Measurements from ENCODE around the gene NBAS. TPM values are rescaled to one million over a fixed set of nuclear protein-coding genes. Genes with fewer than 3 reads are reported as not detected.

Gene NBAS
- total and polyA plus RNA-seq, 9 of the 15 experiments (the other 6 are each of a cell fraction or from before 2014, with no cell fraction given) = 15.3 to 94.4 (median 69.9) TPM

- CTCF ChIA-PET (ENCODE audit: low intra/inter-chr PET ratio) = no interaction called here
- no peak for TF ChIP-seq MAFG (tag; conservative IDR thresholded peaks at IDR 0.05)
- TF ChIP-seq EP300 (IDR thresholded peaks at IDR 0.05; ENCODE audit: low read length) = no peak
- TF ChIP-seq RHOXF2B (CRISPR knock-in tag; conservative IDR thresholded peaks at IDR 0.05) = no peak
- TF ChIP-seq GABPA (tag; conservative IDR thresholded peaks at IDR 0.05; ENCODE audit: low read depth) = no peak
- TF ChIP-seq MEF2D (tag; conservative IDR thresholded peaks at IDR 0.05; ENCODE audit: low read depth) = no peak
- no peak for TF ChIP-seq IFI16 (CRISPR knock-in tag; IDR thresholded peaks at IDR 0.05)
- TF ChIP-seq MCM7 (IDR thresholded peaks at IDR 0.05) = no peak
- no peak for TF ChIP-seq GTF2E2 (tag; IDR thresholded peaks at IDR 0.05)
- no peak for TF ChIP-seq CSDE1 (IDR thresholded peaks at IDR 0.05)
- no peak for TF ChIP-seq SMARCA4 (IDR thresholded peaks at IDR 0.05)
- TF ChIP-seq XRCC3 (IDR thresholded peaks at IDR 0.05) = no peak
- TF ChIP-seq ZNF696 (CRISPR knock-in tag; conservative IDR thresholded peaks at IDR 0.05) = no peak
- no peak for TF ChIP-seq GTF2B (IDR thresholded peaks at IDR 0.05; ENCODE audit: extremely low read depth, insufficient read length)
- no peak for TF ChIP-seq ESRRA (IDR thresholded peaks at IDR 0.05; ENCODE audit: borderline replicate concordance, low read depth)
- no peak for TF ChIP-seq POLR3A (IDR thresholded peaks at IDR 0.05; ENCODE audit: borderline replicate concordance, extremely low read depth, insufficient read depth, insufficient read length)
- no peak for TF ChIP-seq CEBPG (CRISPR knock-in tag; IDR thresholded peaks at IDR 0.05)
- no peak for TF ChIP-seq CEBPG (tag; conservative IDR thresholded peaks at IDR 0.05 in 1 of 2, IDR thresholded peaks at IDR 0.05 in 1 of 2)
- TF ChIP-seq ZNF584 (CRISPR knock-in tag; IDR thresholded peaks at IDR 0.05; ENCODE audit: low read depth) = no peak
- TF ChIP-seq TSHZ1 (CRISPR knock-in tag; IDR thresholded peaks at IDR 0.05) = no peak
- TF ChIP-seq ZNF263 (CRISPR knock-in tag; IDR thresholded peaks at IDR 0.05; ENCODE audit: borderline replicate concordance) = no peak
- TF ChIP-seq ZNF134 (CRISPR knock-in tag; conservative IDR thresholded peaks at IDR 0.05) = no peak
- H3K9me3 ChIP-seq (replicated peaks; ENCODE audit: control insufficient read depth, insufficient read depth, low read depth, low read length) = no peaks in the 10 kb centered on the region
Measured at GRCh38 chr2:15323227-15323626, 237.9 kb downstream of the NBAS start.

More at GRCh38 chr2:15323227-15323626, 237.9 kb downstream of the NBAS start:
- H3K27ac ChIP-seq (ENCODE audit: extremely low read depth, low read depth, low read length) = no peak overlapping the region
- H3K27me3 ChIP-seq (ENCODE audit: control insufficient read depth in 2 of 2, insufficient read depth in 2 of 2, low read length in 2 of 2) = no peaks in the 10 kb centered on the region
- no peak for ATAC-seq
- FAIRE-seq = no peak
- BruUV-seq (replicated peaks) = no TSS peak
- H3K4me3 ChIP-seq = no peak overlapping the region
- 100% methylated on average over 1 of the region's 1 CpG for WGBS (ENCODE audit: insufficient coverage, low coverage, missing lambda C conversion rate)
- in situ Hi-C loops (cut with MboI) (no loop called here), intact Hi-C loops (cut with micrococcal nuclease) (no loop called here)
- H3K36me3 ChIP-seq (ENCODE audit: control insufficient read depth, insufficient read depth, low read length) = peaks cover 48% of the 10 kb centered on the region
- DNase-seq (ENCODE audit: extremely low read depth in 1 of 4, low spot score in 3 of 4) = no peak
- POLR2A ChIA-PET = interaction anchor here (1.0 kb wide), 1 partner anchor 10 kb away, joined by 5 read pairs; no protein-coding TSS in a partner anchor
- H4K20me1 ChIP-seq (replicated peaks; ENCODE audit: control insufficient read depth, insufficient read depth, low read length) = no peaks in the 10 kb centered on the region
- H3K4me1 ChIP-seq (replicated peaks in 1 of 2; ENCODE audit: control insufficient read depth in 2 of 2, insufficient read depth in 2 of 2, low read length in 2 of 2) = no peaks in the 10 kb centered on the region
- no peaks in the 10 kb centered on the region for H3K79me2 ChIP-seq (ENCODE audit: control insufficient read depth, insufficient read depth, low read length)
- no peak overlapping the region for H3K4me2 ChIP-seq (ENCODE audit: insufficient read depth, low read length)
- H3K9ac ChIP-seq (ENCODE audit: insufficient read depth in 1 of 2, low read depth in 2 of 2, low read length in 2 of 2) = no peak overlapping the region
- H2AFZ ChIP-seq (ENCODE audit: low read depth, low read length) = no peak overlapping the region
- no peaks in the 10 kb centered on the region for H3K9me1 ChIP-seq (ENCODE audit: control insufficient read depth, insufficient read depth, low read length)

All from K562 (cell line).